GM12878 (cell line): ENCODE results near the gene COX17. TPM values are rescaled to one million over a fixed set of nuclear protein-coding genes. Genes with fewer than 3 reads are reported as not detected.

Experiments
- ATAC-seq: fragments of 200-7000 bp; cut with Tn5 transposase; 3 replicates; pipeline ENCODE4 v1.9.1; 2020; ENCODE audit warnings: mild to moderate bottlenecking, moderate library complexity
- BruUV-seq: library from RNA; stranded (reverse); fragments of 400-500 nt; replicated peaks from 2 replicates; lab custom pipeline; 2021; lab: Mats Ljungman, UMichigan
- CTCF ChIA-PET: fragments of 300-600 bp; sonication (Branson Sonifier 250); formaldehyde crosslinking; extraction: SDS; loops from one replicate; lab custom pipeline; 2021; ENCODE audit warnings: inconsistent platforms; lab: Yijun Ruan, JAX
- POLR2A ChIA-PET: fragments of 350-600 bp; formaldehyde crosslinking; extraction: SDS; loops from one replicate; lab custom pipeline; 2021; ENCODE audit warnings: inconsistent platforms; lab: Charles Lee
- RAD21 ChIA-PET: fragments of 300-600 bp; sonication (Branson Sonifier 250); formaldehyde crosslinking; loops from one replicate; lab custom pipeline; 2023; ENCODE audit warnings: antibody characterized with exemption; ENCODE audit not compliant: unreplicated experiment; lab: Charles Lee
- SMC1A ChIA-PET: fragments of 300-600 bp; sonication (Branson Sonifier 250); formaldehyde crosslinking; loops from one replicate; lab custom pipeline; 2023; ENCODE audit not compliant: unreplicated experiment, uncharacterized antibody; lab: Charles Lee
- DNase-seq: peaks from one replicate; pipeline ENCODE4 v3.0.0-alpha.2; 2011; ENCODE audit warnings: low read depth, low spot score
- FAIRE-seq: peaks from 3 replicates; lab custom pipeline; 2011; peaks lifted over from hg19 to GRCh38; lab: Jason Lieb, UNC
- H2AFZ ChIP-seq: 2 replicates; pipeline ENCODE4 v1.6.0; 2011; ENCODE audit warnings: low read depth, low read length, control low read depth; ENCODE audit not compliant: control insufficient read depth
- H3K27ac ChIP-seq: 2 replicates; pipeline ENCODE4 v1.5.1; 2011; ENCODE audit warnings: control low read depth; ENCODE audit not compliant: control insufficient read depth, insufficient read depth
- H3K27me3 ChIP-seq, 2 experiments: replicated peaks in 1 of 2; 2 replicates each; pipeline versions ENCODE4 v1.6.0 to v1.6.1; 2011; ENCODE audit warnings: low read length in 1 of 2; ENCODE audit not compliant: control insufficient read depth in 2 of 2, insufficient read depth in 2 of 2
- H3K36me3 ChIP-seq, 2 experiments: 2 replicates each; pipeline ENCODE4 v1.5.1; 2011; ENCODE audit warnings: low read length in 1 of 2; ENCODE audit not compliant: control insufficient read depth in 2 of 2, insufficient read depth in 2 of 2
- H3K4me1 ChIP-seq: 2 replicates; pipeline ENCODE4 v1.6.1; 2011; ENCODE audit warnings: mild to moderate bottlenecking, low read length, moderate library complexity, mixed read lengths; ENCODE audit not compliant: control insufficient read depth, insufficient read depth
- H3K4me2 ChIP-seq: 2 replicates; pipeline ENCODE4 v1.6.0; 2011; ENCODE audit warnings: control low read depth; ENCODE audit not compliant: control insufficient read depth, insufficient read depth
- H3K4me3 ChIP-seq: fragments of 200-600 bp; sonication (generic); 2 replicates; pipeline ENCODE4 v1.5.1; 2016
- H3K79me2 ChIP-seq: 2 replicates; pipeline ENCODE4 v1.6.0; 2011; ENCODE audit warnings: low read length; ENCODE audit not compliant: control insufficient read depth, insufficient read depth
- H3K9ac ChIP-seq: 2 replicates; pipeline ENCODE4 v1.8.0; 2011; ENCODE audit warnings: low read length, control low read depth, mixed read lengths; ENCODE audit not compliant: control insufficient read depth, insufficient read depth
- H3K9me3 ChIP-seq: replicated peaks from 3 replicates; pipeline ENCODE4 v1.5.1; 2011; ENCODE audit warnings: mild to moderate bottlenecking, low read length; ENCODE audit not compliant: control insufficient read depth, insufficient read depth
- H4K20me1 ChIP-seq: 2 replicates; pipeline ENCODE4 v1.6.0; 2011; ENCODE audit not compliant: control insufficient read depth, insufficient read depth
- IKZF2 ChIP-seq, 2 experiments: fragments of 450-650 bp; IDR thresholded peaks; 2 replicates each; pipeline ENCODE4 v1.6.1; 2017; ENCODE audit warnings: mild to moderate bottlenecking in 2 of 2, moderate library complexity in 2 of 2
- NR2F1 ChIP-seq: fragments of 450-650 bp; conservative IDR thresholded peaks from 2 replicates; pipeline ENCODE4 v1.6.1; 2017; ENCODE audit warnings: mild to moderate bottlenecking
- SMC3 ChIP-seq: IDR thresholded peaks from 2 replicates; pipeline ENCODE4 v1.6.1; 2011; ENCODE audit warnings: low read length, improper control_type of control experiment, borderline replicate concordance
- ZNF217 ChIP-seq: fragments of 450-650 bp; IDR thresholded peaks from 2 replicates; pipeline ENCODE4 v1.6.1; 2017; ENCODE audit warnings: antibody characterized with exemption, mild to moderate bottlenecking
- WGBS: methylation state at CpG from one replicate; pipeline ENCODE4 v1.1.6; 2016; ENCODE audit warnings: low lambda C conversion rate; ENCODE audit not compliant: insufficient replicate concordance, insufficient coverage; ENCODE audit errors: missing lambda C conversion rate; 5-methylcytosine and 5-hydroxymethylcytosine counted together
- in situ Hi-C: fragments of 300-500 bp; cut with MboI; formaldehyde crosslinking; loops from 9 replicates; pipeline ENCODE4 v1.14.3; 2018; ENCODE audit warnings: mixed read lengths
- intact Hi-C: fragments of 100-400 bp; cut with micrococcal nuclease; formaldehyde crosslinking; loops from one replicate; pipeline ENCODE4 v1.14.2; 2022; ENCODE audit not compliant: unreplicated experiment
- polyA plus RNA-seq, 11 experiments: library from polyadenylated mRNA; depleted of rRNA in 4 of 11; unstranded in 6 of 11; stranded (reverse) in 5 of 11; fragments of >200 nt; fragmentation: Nextera tagmentation in 4 of 11; fragmentation: Illumina TruSeq in 1 of 11; extraction: Ambion mirVana in 4 of 11; extraction: Trizol in 1 of 11; gene quantifications; 1 replicate in 1 of 11; 2 replicates in 10 of 11; pipeline versions ENCODE4 v1.2.1 to v1.2.3, GENCODE V29; 2011 to 2016; ENCODE audit warnings: inconsistent platforms in 2 of 11, missing spikeins in 2 of 11, low read depth in 1 of 11
- total RNA-seq, 4 experiments: library from RNA; depleted of rRNA in 3 of 4; stranded (reverse); fragments of >200 nt in 3 of 4; fragmentation: Illumina TruSeq in 1 of 4; extraction: Trizol in 1 of 4; gene quantifications; 2 replicates each; pipeline versions ENCODE4 v1.2.1 to v1.2.3, GENCODE V29; 2013 to 2021
- TF ChIP-seq, protein P1 (sequence below): fragments of 450-650 bp; IDR thresholded peaks from 2 replicates; pipeline ENCODE4 v1.6.1; 2016; ENCODE audit warnings: mild to moderate bottlenecking, moderate library complexity, borderline replicate concordance

Gene COX17
- total and polyA plus RNA-seq, 10 of the 15 experiments (the other 5 are each of a cell fraction or from before 2014, with no cell fraction given): 111 to 717 (median 243) TPM

DNA sequence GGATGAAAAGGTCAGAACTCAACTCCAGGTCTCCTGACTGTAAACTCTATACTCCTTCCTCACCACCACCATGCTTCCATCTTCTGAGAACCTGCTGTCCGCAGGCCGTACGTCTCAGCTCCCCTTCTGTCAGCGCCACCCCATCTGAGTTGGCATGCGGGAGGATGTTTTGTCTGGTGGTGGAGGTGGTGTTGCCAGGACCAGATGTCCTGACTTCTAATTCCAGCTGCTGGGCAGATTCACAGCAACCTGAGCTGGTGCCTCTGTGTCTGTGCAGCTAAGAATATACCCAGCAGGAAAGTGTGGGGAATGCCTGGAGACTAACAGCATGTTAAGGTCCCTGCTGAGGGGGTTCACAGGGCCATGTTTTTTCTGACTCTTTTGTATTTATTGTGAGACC is 56.3 kb downstream of the COX17 start:
- Histone ChIP-seq H3K27me3 (no peaks in the 10 kb centered on the region), H3K4me3 (no peak overlapping the region), H4K20me1 (no peaks in the 10 kb centered on the region), H3K9ac (no peak overlapping the region), H3K4me2 (no peak overlapping the region), H3K9me3 (peaks cover 2% of the 10 kb centered on the region; the same call in 1 of the 3 replicates), H2AFZ (no peak overlapping the region), H3K4me1 (peaks cover 10% of the 10 kb centered on the region), H3K79me2 (no peaks in the 10 kb centered on the region), H3K36me3 (peaks cover 0 to 3% of the 10 kb centered on the region in 2 experiments; a peak in 1 of 4 replicates), H3K27ac (no peak overlapping the region)
- 91% methylated on average over 5 of the region's 5 CpGs for WGBS
- no peak for DNase-seq
- TF ChIP-seq NR2F1 (no peak), IKZF2 (IDR thresholded peaks at IDR 0.05) (no peak), ZNF217 (no peak), SMC3 (no peak)
- TF ChIP-seq, protein P1, sequence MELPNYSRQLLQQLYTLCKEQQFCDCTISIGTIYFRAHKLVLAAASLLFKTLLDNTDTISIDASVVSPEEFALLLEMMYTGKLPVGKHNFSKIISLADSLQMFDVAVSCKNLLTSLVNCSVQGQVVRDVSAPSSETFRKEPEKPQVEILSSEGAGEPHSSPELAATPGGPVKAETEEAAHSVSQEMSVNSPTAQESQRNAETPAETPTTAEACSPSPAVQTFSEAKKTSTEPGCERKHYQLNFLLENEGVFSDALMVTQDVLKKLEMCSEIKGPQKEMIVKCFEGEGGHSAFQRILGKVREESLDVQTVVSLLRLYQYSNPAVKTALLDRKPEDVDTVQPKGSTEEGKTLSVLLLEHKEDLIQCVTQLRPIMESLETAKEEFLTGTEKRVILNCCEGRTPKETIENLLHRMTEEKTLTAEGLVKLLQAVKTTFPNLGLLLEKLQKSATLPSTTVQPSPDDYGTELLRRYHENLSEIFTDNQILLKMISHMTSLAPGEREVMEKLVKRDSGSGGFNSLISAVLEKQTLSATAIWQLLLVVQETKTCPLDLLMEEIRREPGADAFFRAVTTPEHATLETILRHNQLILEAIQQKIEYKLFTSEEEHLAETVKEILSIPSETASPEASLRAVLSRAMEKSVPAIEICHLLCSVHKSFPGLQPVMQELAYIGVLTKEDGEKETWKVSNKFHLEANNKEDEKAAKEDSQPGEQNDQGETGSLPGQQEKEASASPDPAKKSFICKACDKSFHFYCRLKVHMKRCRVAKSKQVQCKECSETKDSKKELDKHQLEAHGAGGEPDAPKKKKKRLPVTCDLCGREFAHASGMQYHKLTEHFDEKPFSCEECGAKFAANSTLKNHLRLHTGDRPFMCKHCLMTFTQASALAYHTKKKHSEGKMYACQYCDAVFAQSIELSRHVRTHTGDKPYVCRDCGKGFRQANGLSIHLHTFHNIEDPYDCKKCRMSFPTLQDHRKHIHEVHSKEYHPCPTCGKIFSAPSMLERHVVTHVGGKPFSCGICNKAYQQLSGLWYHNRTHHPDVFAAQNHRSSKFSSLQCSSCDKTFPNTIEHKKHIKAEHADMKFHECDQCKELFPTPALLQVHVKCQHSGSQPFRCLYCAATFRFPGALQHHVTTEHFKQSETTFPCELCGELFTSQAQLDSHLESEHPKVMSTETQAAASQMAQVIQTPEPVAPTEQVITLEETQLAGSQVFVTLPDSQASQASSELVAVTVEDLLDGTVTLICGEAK: no peak
- in situ Hi-C loops: no loop called here
- ChIA-PET CTCF (interaction anchor here (1.3 kb wide), 2 partner anchors 20 to 59 kb away, joined by 3 to 5 read pairs; no protein-coding TSS in a partner anchor), RAD21 (interaction anchor here (0.9 to 1.2 kb wide), 2 partner anchors 20 to 62 kb away, joined by 3 read pairs; no protein-coding TSS in a partner anchor), POLR2A (no interaction called here), SMC1A (interaction anchor here (1.3 to 3.1 kb wide), 5 partner anchors 14 to 60 kb away, joined by 3 to 12 read pairs (median 4); no protein-coding TSS in a partner anchor)
- BruUV-seq: no TSS peak
- FAIRE-seq: no peak
- intact Hi-C loops: no loop called here
- no peak for ATAC-seq

Other genes starting within 250 kb of the COX17 start
Only the 7 nearest of the 9 such genes appear.
- 55.5 and 59.3 TPM in 2 replicates for gene TIMMDC1, start 178.9 kb downstream of the COX17 start, total RNA-seq (2014; rRNA removed)
- 52.3 and 55.9 TPM in 2 replicates for gene TIMMDC1, start 178.9 kb downstream of the COX17 start, total RNA-seq (2014; rRNA removed; fragmentation: Illumina TruSeq; extraction: Trizol)
- gene TIMMDC1, start 178.9 kb downstream of the COX17 start, total RNA-seq (2021): 76.3 and 79.7 TPM in 2 replicates
- 67.9 and 98.2 TPM in 2 replicates for gene TIMMDC1, start 178.9 kb downstream of the COX17 start, polyA plus RNA-seq (2011; rRNA removed)
- gene TIMMDC1, start 178.9 kb downstream of the COX17 start, polyA plus RNA-seq (2014; fragmentation: Illumina TruSeq; extraction: Trizol): 56.7 and 64.3 TPM in 2 replicates
- 100 to 1,000 TPM; 136 to 146 TPM for gene TIMMDC1, start 178.9 kb downstream of the COX17 start, polyA plus RNA-seq (2014; fragmentation: Nextera tagmentation; extraction: Ambion mirVana)
- 62.5 and 70.8 TPM in 2 replicates for gene TIMMDC1, start 178.9 kb downstream of the COX17 start, polyA plus RNA-seq (2014; rRNA removed)
- 100 to 1,000 TPM; 138 to 142 TPM for gene TIMMDC1, start 178.9 kb downstream of the COX17 start, polyA plus RNA-seq (2016; fragmentation: Nextera tagmentation; extraction: Ambion mirVana)
- gene CD80, start 117.8 kb downstream of the COX17 start, total RNA-seq (2014; rRNA removed): 68.7 and 83.3 TPM in 2 replicates
- gene CD80, start 117.8 kb downstream of the COX17 start, total RNA-seq (2014; rRNA removed; fragmentation: Illumina TruSeq; extraction: Trizol): 64.3 and 70.2 TPM in 2 replicates
- 51.8 and 54.4 TPM in 2 replicates for gene CD80, start 117.8 kb downstream of the COX17 start, total RNA-seq (2021)
- 137 and 157 TPM in 2 replicates for gene CD80, start 117.8 kb downstream of the COX17 start, polyA plus RNA-seq (2011; rRNA removed)
- gene CD80, start 117.8 kb downstream of the COX17 start, polyA plus RNA-seq (2014; fragmentation: Illumina TruSeq; extraction: Trizol): 61.8 and 81.6 TPM in 2 replicates
- gene CD80, start 117.8 kb downstream of the COX17 start, polyA plus RNA-seq (2014; fragmentation: Nextera tagmentation; extraction: Ambion mirVana): 10 to 100 TPM; 42.5 to 54.1 TPM
- 60.9 and 68.5 TPM in 2 replicates for gene CD80, start 117.8 kb downstream of the COX17 start, polyA plus RNA-seq (2014; rRNA removed)
- 10 to 100 TPM; 41.4 to 44.5 TPM for gene CD80, start 117.8 kb downstream of the COX17 start, polyA plus RNA-seq (2016; fragmentation: Nextera tagmentation; extraction: Ambion mirVana)
- gene ADPRH, start 97.9 kb downstream of the COX17 start, total RNA-seq (2014; rRNA removed): 15.4 and 17.2 TPM in 2 replicates
- gene ADPRH, start 97.9 kb downstream of the COX17 start, total RNA-seq (2014; rRNA removed; fragmentation: Illumina TruSeq; extraction: Trizol): 12.2 and 13.2 TPM in 2 replicates
- gene ADPRH, start 97.9 kb downstream of the COX17 start, total RNA-seq (2021): 24.9 and 26.0 TPM in 2 replicates
- 32.6 and 33.1 TPM in 2 replicates for gene ADPRH, start 97.9 kb downstream of the COX17 start, polyA plus RNA-seq (2011; rRNA removed)
- 24.5 and 25.8 TPM in 2 replicates for gene ADPRH, start 97.9 kb downstream of the COX17 start, polyA plus RNA-seq (2014; fragmentation: Illumina TruSeq; extraction: Trizol)
- 1 to 10 TPM; 2.3 to 3.7 TPM for gene ADPRH, start 97.9 kb downstream of the COX17 start, polyA plus RNA-seq (2014; fragmentation: Nextera tagmentation; extraction: Ambion mirVana)
- gene ADPRH, start 97.9 kb downstream of the COX17 start, polyA plus RNA-seq (2014; rRNA removed): 16.5 and 19.1 TPM in 2 replicates
- gene ADPRH, start 97.9 kb downstream of the COX17 start, polyA plus RNA-seq (2016; fragmentation: Nextera tagmentation; extraction: Ambion mirVana): 10 to 100 TPM; 19.0 to 22.0 TPM
- 5.9 and 6.5 TPM in 2 replicates for gene PLA1A, start 79.5 kb downstream of the COX17 start, total RNA-seq (2014; rRNA removed)
- gene PLA1A, start 79.5 kb downstream of the COX17 start, total RNA-seq (2014; rRNA removed; fragmentation: Illumina TruSeq; extraction: Trizol): 4.7 TPM in 2 replicates
- gene PLA1A, start 79.5 kb downstream of the COX17 start, total RNA-seq (2021): 3.8 and 4.4 TPM in 2 replicates
- gene PLA1A, start 79.5 kb downstream of the COX17 start, polyA plus RNA-seq (2011; rRNA removed): 106 TPM in 2 replicates
- 4.9 and 6.7 TPM in 2 replicates for gene PLA1A, start 79.5 kb downstream of the COX17 start, polyA plus RNA-seq (2014; fragmentation: Illumina TruSeq; extraction: Trizol)
- gene PLA1A, start 79.5 kb downstream of the COX17 start, polyA plus RNA-seq (2014; fragmentation: Nextera tagmentation; extraction: Ambion mirVana): 1 to 10 TPM; 2.9 to 3.5 TPM
- 3.1 and 3.9 TPM in 2 replicates for gene PLA1A, start 79.5 kb downstream of the COX17 start, polyA plus RNA-seq (2014; rRNA removed)
- 1 to 10 TPM; 5.3 to 7.2 TPM for gene PLA1A, start 79.5 kb downstream of the COX17 start, polyA plus RNA-seq (2016; fragmentation: Nextera tagmentation; extraction: Ambion mirVana)
- gene POPDC2, start 16.8 kb downstream of the COX17 start, total RNA-seq (2014; rRNA removed): 3.4 and 3.9 TPM in 2 replicates
- 2.7 and 7.5 TPM in 2 replicates for gene POPDC2, start 16.8 kb downstream of the COX17 start, total RNA-seq (2014; rRNA removed; fragmentation: Illumina TruSeq; extraction: Trizol)
- 3.5 and 3.9 TPM in 2 replicates for gene POPDC2, start 16.8 kb downstream of the COX17 start, total RNA-seq (2021)
- gene POPDC2, start 16.8 kb downstream of the COX17 start, polyA plus RNA-seq (2011; rRNA removed): 8.6 and 12.7 TPM in 2 replicates
- 2.6 and 3.6 TPM in 2 replicates for gene POPDC2, start 16.8 kb downstream of the COX17 start, polyA plus RNA-seq (2014; fragmentation: Illumina TruSeq; extraction: Trizol)
- 1 to 10 TPM; 3.5 to 5.3 TPM for gene POPDC2, start 16.8 kb downstream of the COX17 start, polyA plus RNA-seq (2014; fragmentation: Nextera tagmentation; extraction: Ambion mirVana)
- gene POPDC2, start 16.8 kb downstream of the COX17 start, polyA plus RNA-seq (2014; rRNA removed): 3.8 and 6.1 TPM in 2 replicates
- gene POPDC2, start 16.8 kb downstream of the COX17 start, polyA plus RNA-seq (2016; fragmentation: Nextera tagmentation; extraction: Ambion mirVana): 1 to 10 TPM; 1.8 to 4.0 TPM
- 0.56 and 0.76 TPM in 2 replicates for gene CFAP91, start 25.6 kb upstream of the COX17 start, total RNA-seq (2014; rRNA removed)
- gene CFAP91, start 25.6 kb upstream of the COX17 start, total RNA-seq (2014; rRNA removed; fragmentation: Illumina TruSeq; extraction: Trizol): 0.54 and 0.69 TPM in 2 replicates
- 0.80 and 1.3 TPM in 2 replicates for gene CFAP91, start 25.6 kb upstream of the COX17 start, total RNA-seq (2021)
- gene CFAP91, start 25.6 kb upstream of the COX17 start, polyA plus RNA-seq (2011; rRNA removed): 1.2 and 1.4 TPM in 2 replicates
- 1.5 and 2.7 TPM in 2 replicates for gene CFAP91, start 25.6 kb upstream of the COX17 start, polyA plus RNA-seq (2014; fragmentation: Illumina TruSeq; extraction: Trizol)
- gene CFAP91, start 25.6 kb upstream of the COX17 start, polyA plus RNA-seq (2014; fragmentation: Nextera tagmentation; extraction: Ambion mirVana): under 1 TPM; 0.03 to 0.22 TPM
- gene CFAP91, start 25.6 kb upstream of the COX17 start, polyA plus RNA-seq (2014; rRNA removed): 2.2 TPM in 2 replicates
- 1 to 10 TPM in 1 of 2 experiments, under 1 TPM in 1; 0.68 to 1.2 TPM for gene CFAP91, start 25.6 kb upstream of the COX17 start, polyA plus RNA-seq (2016; fragmentation: Nextera tagmentation; extraction: Ambion mirVana)
- 0.62 and 0.76 TPM in 2 replicates for gene NR1I2, start 104.7 kb upstream of the COX17 start, total RNA-seq (2014; rRNA removed)
- gene NR1I2, start 104.7 kb upstream of the COX17 start, total RNA-seq (2014; rRNA removed; fragmentation: Illumina TruSeq; extraction: Trizol): 0.41 and 0.45 TPM in 2 replicates
- 0.90 and 0.96 TPM in 2 replicates for gene NR1I2, start 104.7 kb upstream of the COX17 start, total RNA-seq (2021)
- 0.09 and 0.26 TPM in 2 replicates for gene NR1I2, start 104.7 kb upstream of the COX17 start, polyA plus RNA-seq (2011; rRNA removed)
- 0.32 and 0.51 TPM in 2 replicates for gene NR1I2, start 104.7 kb upstream of the COX17 start, polyA plus RNA-seq (2014; fragmentation: Illumina TruSeq; extraction: Trizol)
- under 1 TPM; 0.03 to 0.16 TPM for gene NR1I2, start 104.7 kb upstream of the COX17 start, polyA plus RNA-seq (2014; fragmentation: Nextera tagmentation; extraction: Ambion mirVana)
- gene NR1I2, start 104.7 kb upstream of the COX17 start, polyA plus RNA-seq (2014; rRNA removed): 0.90 and 1.0 TPM in 2 replicates
- under 1 TPM; 0.28 to 0.87 TPM for gene NR1I2, start 104.7 kb upstream of the COX17 start, polyA plus RNA-seq (2016; fragmentation: Nextera tagmentation; extraction: Ambion mirVana)